GM23338 (cell line): ENCODE results near the gene BCAP29. TPM values are rescaled to one million over a fixed set of nuclear protein-coding genes. Genes with fewer than 3 reads are reported as not detected.
A peak's percentile ranks its signal among the peaks of the same experiment; 100 is the strongest.

ENCODE experiments used
- ATAC-seq: fragments of 200-7000 bp; cut with Tn5 transposase; 3 replicates; pipeline ENCODE4 v1.9.1; 2020
- DNase-seq: peaks from one replicate; pipeline ENCODE4 v3.0.0-alpha.2; 2015; ENCODE audit warnings: low spot score
- H2AFZ ChIP-seq: fragments of 200-600 bp; sonication (generic); 2 replicates; pipeline ENCODE4 v1.8.0; 2016; ENCODE audit warnings: antibody characterized with exemption, mild to moderate bottlenecking, moderate library complexity
- H3F3A ChIP-seq: fragments of 200-600 bp; sonication (generic); replicated peaks from 2 replicates; pipeline ENCODE4 v1.8.0; 2017; ENCODE audit warnings: antibody characterized with exemption, mixed run types, low read depth
- H3K27ac ChIP-seq: fragments of 200-600 bp; sonication (generic); 2 replicates; pipeline ENCODE4 v1.6.1; 2016; ENCODE audit warnings: low read depth
- H3K27me3 ChIP-seq: fragments of 200-600 bp; sonication (generic); 2 replicates; pipeline ENCODE4 v1.8.0; 2016; ENCODE audit warnings: mild to moderate bottlenecking, mixed run types, moderate library complexity; ENCODE audit not compliant: insufficient read depth
- H3K36me3 ChIP-seq: fragments of 200-600 bp; sonication (generic); 2 replicates; pipeline ENCODE4 v1.8.0; 2016; ENCODE audit warnings: mild to moderate bottlenecking; ENCODE audit not compliant: insufficient read depth
- H3K4me1 ChIP-seq: fragments of 200-600 bp; sonication (generic); 2 replicates; pipeline ENCODE4 v1.8.0; 2016; ENCODE audit warnings: mild to moderate bottlenecking, moderate library complexity; ENCODE audit not compliant: insufficient read depth
- H3K4me2 ChIP-seq: fragments of 200-600 bp; sonication (generic); 2 replicates; pipeline ENCODE4 v1.7.1; 2017; ENCODE audit warnings: mixed run types
- H3K4me3 ChIP-seq: fragments of 200-600 bp; sonication (generic); 2 replicates; pipeline ENCODE4 v1.6.1; 2016; ENCODE audit warnings: mixed run types
- H3K79me2 ChIP-seq: fragments of 200-600 bp; sonication (generic); replicated peaks from 2 replicates; pipeline ENCODE4 v1.8.0; 2017; ENCODE audit warnings: mild to moderate bottlenecking; ENCODE audit not compliant: insufficient read depth
- H3K9me2 ChIP-seq: fragments of 200-600 bp; sonication (generic); 2 replicates; pipeline ENCODE4 v1.8.0; 2017; ENCODE audit not compliant: insufficient read depth
- H4K20me1 ChIP-seq: fragments of 200-600 bp; sonication (generic); replicated peaks from 2 replicates; pipeline ENCODE4 v1.8.0; 2017; ENCODE audit warnings: mild to moderate bottlenecking; ENCODE audit not compliant: insufficient read depth
- H3K27ac Mint-ChIP-seq: 2 replicates; pipeline ENCODE4 v1.8.0; 2020; ENCODE audit warnings: inconsistent platforms, mild to moderate bottlenecking, moderate library complexity, mixed read lengths
- H3K27me3 Mint-ChIP-seq: 3 replicates; pipeline ENCODE4 v1.8.0; 2022; ENCODE audit warnings: low read depth, mild to moderate bottlenecking, moderate library complexity, mixed read lengths, inconsistent platforms; ENCODE audit not compliant: insufficient read depth, poor library complexity
- H3K36me3 Mint-ChIP-seq: 3 replicates; pipeline ENCODE4 v1.8.0; 2021; ENCODE audit warnings: low read depth, mild to moderate bottlenecking, inconsistent platforms, moderate library complexity, mixed read lengths
- H3K4me1 Mint-ChIP-seq: 3 replicates; pipeline ENCODE4 v1.8.0; 2020; ENCODE audit warnings: mild to moderate bottlenecking, inconsistent platforms, mixed read lengths
- H3K4me3 Mint-ChIP-seq: 3 replicates; pipeline ENCODE4 v1.8.0; 2021; ENCODE audit warnings: moderate library complexity, mild to moderate bottlenecking, inconsistent platforms, mixed read lengths
- H3K9me3 Mint-ChIP-seq: 3 replicates; pipeline ENCODE4 v1.8.0; 2020; ENCODE audit warnings: moderate library complexity, mild to moderate bottlenecking, inconsistent platforms, mixed read lengths
- CREB1 ChIP-seq: fragments of 250-450 bp; sonication (Bioruptor Pico); IDR thresholded peaks from 2 replicates; pipeline ENCODE4 v1.5.0; 2020; ENCODE audit warnings: low read depth, mild to moderate bottlenecking, moderate library complexity
- ETS1 ChIP-seq: IDR thresholded peaks from 2 replicates; pipeline ENCODE4 v1.6.1; 2016; ENCODE audit warnings: antibody characterized with exemption
- EZH2 ChIP-seq: fragments of 200-600 bp; sonication (generic); IDR thresholded peaks from one replicate; pipeline ENCODE4 v1.8.0; 2017; ENCODE audit warnings: antibody characterized with exemption, mild to moderate bottlenecking, low read depth; ENCODE audit not compliant: unreplicated experiment
- EZH2phosphoT487 ChIP-seq: fragments of 200-600 bp; sonication (generic); IDR thresholded peaks from one replicate; pipeline ENCODE4 v1.8.1; 2018; ENCODE audit warnings: antibody characterized with exemption; ENCODE audit not compliant: unreplicated experiment
- JUNB ChIP-seq: IDR thresholded peaks from one replicate; pipeline ENCODE4 v1.6.1; 2016; ENCODE audit warnings: antibody characterized with exemption; ENCODE audit not compliant: unreplicated experiment
- NANOG ChIP-seq: IDR thresholded peaks from 2 replicates; pipeline ENCODE4 v1.6.1; 2016; ENCODE audit warnings: antibody characterized with exemption, borderline replicate concordance
- POLR2AphosphoS5 ChIP-seq: IDR thresholded peaks from 2 replicates; pipeline ENCODE4 v1.6.1; 2016; ENCODE audit warnings: antibody characterized with exemption, low read depth
- REST ChIP-seq: IDR thresholded peaks from one replicate; pipeline ENCODE4 v1.6.1; 2018; ENCODE audit warnings: antibody characterized with exemption; ENCODE audit not compliant: unreplicated experiment
- STAT1 ChIP-seq: IDR thresholded peaks from one replicate; pipeline ENCODE4 v1.6.1; 2016; ENCODE audit warnings: antibody characterized with exemption; ENCODE audit not compliant: unreplicated experiment
- ZNF114 ChIP-seq: fragments of 250-450 bp; sonication (Bioruptor Pico); IDR thresholded peaks from 2 replicates; pipeline ENCODE4 v1.5.0; 2020; ENCODE audit warnings: mild to moderate bottlenecking, moderate library complexity
- ZNF331 ChIP-seq: fragments of 250-450 bp; sonication (Bioruptor Pico); IDR thresholded peaks from 2 replicates; pipeline ENCODE4 v1.5.0; 2020; ENCODE audit warnings: low read depth, mild to moderate bottlenecking, moderate library complexity
- ZNF462 ChIP-seq: fragments of 250-450 bp; sonication (Bioruptor Pico); IDR thresholded peaks from 2 replicates; pipeline ENCODE4 v1.5.0; 2020; ENCODE audit warnings: mild to moderate bottlenecking, moderate library complexity
- polyA plus RNA-seq: library from polyadenylated mRNA; unstranded; fragments of >200 nt; fragmentation: Nextera tagmentation; extraction: Ambion mirVana; gene quantifications from 2 replicates; pipeline ENCODE4 v1.2.1, GENCODE V29; 2016
- total RNA-seq: library from RNA; depleted of rRNA; stranded (reverse); fragments of >200 nt; shearing (Covaris generic); gene quantifications from 2 replicates; pipeline ENCODE4 v1.2.3, GENCODE V29; 2014
- TF ChIP-seq, protein P1 (sequence below), 2 experiments: fragments of 200-600 bp in 1 of 2; sonication (generic) in 1 of 2; conservative IDR thresholded peaks; 2 replicates each; pipeline versions ENCODE4 v1.5.1 to v1.6.1; 2016 to 2017; ENCODE audit warnings: antibody characterized with exemption in 2 of 2, low read depth in 2 of 2, mild to moderate bottlenecking in 2 of 2, moderate library complexity in 1 of 2

BCAP29 gene
- total and polyA plus RNA-seq, 2 experiments from 2014 or later, result 18.4 to 24.0 TPM

DNA sequence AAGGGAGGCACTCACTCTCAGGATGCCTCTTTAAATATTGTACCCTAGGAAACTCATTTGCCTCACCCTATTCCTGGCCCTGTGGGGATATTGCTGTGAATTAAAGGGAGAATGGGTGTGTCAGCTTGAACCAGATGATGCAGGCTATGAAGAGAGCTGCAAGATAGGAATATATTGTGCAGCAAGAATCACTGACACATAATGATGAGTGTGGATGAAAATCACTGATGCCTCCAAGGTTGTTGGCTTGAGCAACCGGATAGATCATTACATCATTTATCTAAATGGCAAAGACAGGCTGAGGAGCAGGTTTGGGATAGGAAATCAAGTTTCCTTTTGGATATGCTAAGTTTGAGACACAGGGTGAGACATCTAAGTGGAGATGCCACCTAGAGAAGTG lies 86.7 kb downstream of the BCAP29 start:
- Histone ChIP-seq H3K27ac (no peak overlapping the region), H2AFZ (0 out of 2 replicates have a peak overlapping the region, but pooled peaks have one; percentile 16), H3K27me3 (peaks cover 31% of the 10 kb centered on the region), H3K79me2 (no peaks in the 10 kb centered on the region), H3F3A (no peaks in the 10 kb centered on the region), H3K9me2 (peaks cover 6% of the 10 kb centered on the region; the same call in 1 of the 2 replicates), H3K4me3 (no peak overlapping the region), H3K4me2 (no peak overlapping the region), H3K4me1 (peaks cover 11% of the 10 kb centered on the region), H4K20me1 (peaks cover 7% of the 10 kb centered on the region; the same call in 1 of the 2 replicates), H3K36me3 (no peaks in the 10 kb centered on the region)
- H3K36me3 Mint-ChIP-seq, result no peaks in the 10 kb centered on the region; the same call in 2 of the 3 replicates
- no peaks in the 10 kb centered on the region for H3K9me3 Mint-ChIP-seq
- peaks cover 10% of the 10 kb centered on the region for H3K4me1 Mint-ChIP-seq
- no peak for DNase-seq
- no peak overlapping the region for H3K27ac Mint-ChIP-seq
- TF ChIP-seq ZNF331 (CRISPR knock-in tag), result no peak
- TF ChIP-seq JUNB, result no peak
- no peak for TF ChIP-seq STAT1
- no peak for TF ChIP-seq EZH2phosphoT487
- TF ChIP-seq ZNF462, result no peak
- TF ChIP-seq ETS1, result no peak
- no peak for TF ChIP-seq ZNF114 (CRISPR knock-in tag)
- TF ChIP-seq, protein P1, sequence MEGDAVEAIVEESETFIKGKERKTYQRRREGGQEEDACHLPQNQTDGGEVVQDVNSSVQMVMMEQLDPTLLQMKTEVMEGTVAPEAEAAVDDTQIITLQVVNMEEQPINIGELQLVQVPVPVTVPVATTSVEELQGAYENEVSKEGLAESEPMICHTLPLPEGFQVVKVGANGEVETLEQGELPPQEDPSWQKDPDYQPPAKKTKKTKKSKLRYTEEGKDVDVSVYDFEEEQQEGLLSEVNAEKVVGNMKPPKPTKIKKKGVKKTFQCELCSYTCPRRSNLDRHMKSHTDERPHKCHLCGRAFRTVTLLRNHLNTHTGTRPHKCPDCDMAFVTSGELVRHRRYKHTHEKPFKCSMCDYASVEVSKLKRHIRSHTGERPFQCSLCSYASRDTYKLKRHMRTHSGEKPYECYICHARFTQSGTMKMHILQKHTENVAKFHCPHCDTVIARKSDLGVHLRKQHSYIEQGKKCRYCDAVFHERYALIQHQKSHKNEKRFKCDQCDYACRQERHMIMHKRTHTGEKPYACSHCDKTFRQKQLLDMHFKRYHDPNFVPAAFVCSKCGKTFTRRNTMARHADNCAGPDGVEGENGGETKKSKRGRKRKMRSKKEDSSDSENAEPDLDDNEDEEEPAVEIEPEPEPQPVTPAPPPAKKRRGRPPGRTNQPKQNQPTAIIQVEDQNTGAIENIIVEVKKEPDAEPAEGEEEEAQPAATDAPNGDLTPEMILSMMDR (conservative IDR thresholded peaks at IDR 0.05; ENCODE audit: low read depth in 2 of 2), result no peak
- TF ChIP-seq NANOG, result no peak
- TF ChIP-seq POLR2AphosphoS5, result no peak
- no peak for TF ChIP-seq EZH2
- TF ChIP-seq CREB1 (CRISPR knock-in tag), result no peak
- no peak for TF ChIP-seq REST
- peaks cover 17% of the 10 kb centered on the region for H3K27me3 Mint-ChIP-seq
- ATAC-seq, result no peak
- no peak overlapping the region for H3K4me3 Mint-ChIP-seq
